KG1 (cell line): ENCODE data around the gene SOX15.
"Not testable (repeated sequence)": the region's sequence is repeated elsewhere in the genome, so short reads cannot be mapped to it uniquely, and the experiment has no call there.

Experiments
- DNase-seq: peaks from one replicate; lab custom pipeline; 2025; lab: John Stamatoyannopoulos, UW

Gene SOX15

GRCh38 chr17:7589891-7590691 lies at the start of gene SOX15:
TSS of gene SOX15 (minus strand) at chr17:7590094. CDS start at chr17:7589676, 418 bp downstream.
- DNase-seq = no peak

GRCh38 chr17:7636163-7636562 lies 46.3 kb upstream of the SOX15 start:
- no peak for DNase-seq

- no peak for DNase-seq
Measured at GRCh38 chr17:7634384-7634783, 44.5 kb upstream of the SOX15 start.

- no peak for DNase-seq
Measured at GRCh38 chr17:7633093-7633492, 43.2 kb upstream of the SOX15 start.

- peak; percentile 6 for DNase-seq
Measured at GRCh38 chr17:7632492-7632894, 42.6 kb upstream of the SOX15 start.

GRCh38 chr17:7631398-7632380 lies 41.8 kb upstream of the SOX15 start:
- DNase-seq = no peak

GRCh38 chr17:7629939-7630571 lies 40.2 kb upstream of the SOX15 start, which contains the start of gene SHBG:
TSS of gene SHBG (plus strand) at chr17:7630135. CDS start at chr17:7630173, 38 bp downstream.
- DNase-seq = no peak

- peak; percentile 43 for DNase-seq
Measured at GRCh38 chr17:7627250-7628121, 37.6 kb upstream of the SOX15 start, which contains the start of gene SAT2. TSS of gene SAT2 (minus strand) at chr17:7627821. CDS start at chr17:7627635, 186 bp downstream.

GRCh38 chr17:7626956-7627249 lies 37.0 kb upstream of the SOX15 start:
- no peak for DNase-seq

GRCh38 chr17:7626307-7626706 lies 36.4 kb upstream of the SOX15 start:
- DNase-seq = no peak

- not testable (repeated sequence) for DNase-seq
Measured at GRCh38 chr17:7625749-7626148, 35.9 kb upstream of the SOX15 start.

- no peak for DNase-seq
Measured at GRCh38 chr17:7623661-7624060, 33.8 kb upstream of the SOX15 start.

GRCh38 chr17:7620835-7621234 lies 30.9 kb upstream of the SOX15 start:
- no peak for DNase-seq

- DNase-seq = no peak
Measured at GRCh38 chr17:7618608-7619007, 28.7 kb upstream of the SOX15 start.

- DNase-seq = no peak
Measured at GRCh38 chr17:7615265-7615747, 25.4 kb upstream of the SOX15 start.

- peak; percentile 83 for DNase-seq
Measured at GRCh38 chr17:7614425-7615264, 24.8 kb upstream of the SOX15 start, which contains the start of gene FXR2. TSS of gene FXR2 (minus strand) at chr17:7614897. CDS start at chr17:7614532, 365 bp downstream.

GRCh38 chr17:7613769-7614424 lies 24.0 kb upstream of the SOX15 start:
- peak; percentile 1 for DNase-seq

- no peak for DNase-seq
Measured at GRCh38 chr17:7612294-7612640, 22.4 kb upstream of the SOX15 start.

GRCh38 chr17:7611635-7612293 lies 21.9 kb upstream of the SOX15 start:
- DNase-seq = no peak
